Brain microvascular endothelial cell (primary cell): ENCODE results near the gene COPS9.
A peak's percentile ranks its signal among the peaks of the same experiment; 100 is the strongest.

Experiments used
- DNase-seq: peaks from one replicate; pipeline ENCODE4 v3.0.0-alpha.2; 2020
- H3K27ac ChIP-seq: fragments of 250-450 bp; sonication (Bioruptor Pico); 2 replicates; pipeline ENCODE4 v1.5.1; 2020; ENCODE audit warnings: mild to moderate bottlenecking, moderate library complexity
- H3K27me3 ChIP-seq: fragments of 250-450 bp; sonication (Bioruptor Pico); replicated peaks from 2 replicates; pipeline ENCODE4 v1.5.1; 2020; ENCODE audit warnings: mild to moderate bottlenecking
- H3K36me3 ChIP-seq: fragments of 250-450 bp; sonication (Bioruptor Pico); replicated peaks from 2 replicates; pipeline ENCODE4 v1.5.1; 2020; ENCODE audit warnings: mild to moderate bottlenecking
- H3K4me3 ChIP-seq: 2 replicates; pipeline ENCODE4 v1.5.1; 2011; ENCODE audit warnings: low read depth, mild to moderate bottlenecking, control low read depth, low read length, moderate library complexity
- in situ Hi-C: cut with HindIII; loops from 2 replicates; pipeline ENCODE4 v1.10.0; 2017; ENCODE audit warnings: low sequenced_read_pairs, low pct_ligation_motif_present
- TF ChIP-seq, protein P1 (sequence below): IDR thresholded peaks from 2 replicates; pipeline ENCODE4 v1.5.1; 2011; ENCODE audit warnings: low read depth, mild to moderate bottlenecking, moderate library complexity, low read length, control low read depth, inconsistent platforms; ENCODE audit errors: missing control alignments

COPS9 gene

DNA sequence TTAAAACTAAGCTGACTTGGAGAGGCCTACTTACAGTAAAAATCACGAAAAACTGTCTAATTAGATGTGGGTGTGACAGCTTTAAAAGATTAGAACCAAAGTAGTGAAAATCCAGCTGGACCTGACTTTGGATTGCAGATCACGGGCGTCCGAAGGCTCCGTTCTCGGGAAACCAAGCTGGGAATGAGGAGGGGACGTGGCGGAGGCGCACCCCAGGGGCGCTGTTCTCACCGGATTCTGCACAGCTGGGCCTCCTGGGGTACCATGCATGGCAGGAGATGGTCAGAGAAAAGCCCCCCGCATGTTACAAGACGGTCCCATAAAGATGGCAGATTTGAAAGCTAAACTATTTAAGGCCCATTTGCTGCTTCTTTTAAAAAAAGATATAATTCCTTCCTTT is 9.4 kb upstream of the COPS9 start:
- no peaks in the 10 kb centered on the region for H3K36me3 ChIP-seq
- H3K27me3 ChIP-seq: peaks cover 5% of the 10 kb centered on the region
- in situ Hi-C loops: no loop called here
- no peak overlapping the region for H3K4me3 ChIP-seq
- no peak overlapping the region for H3K27ac ChIP-seq
- no peak for DNase-seq
- TF ChIP-seq, protein P1, sequence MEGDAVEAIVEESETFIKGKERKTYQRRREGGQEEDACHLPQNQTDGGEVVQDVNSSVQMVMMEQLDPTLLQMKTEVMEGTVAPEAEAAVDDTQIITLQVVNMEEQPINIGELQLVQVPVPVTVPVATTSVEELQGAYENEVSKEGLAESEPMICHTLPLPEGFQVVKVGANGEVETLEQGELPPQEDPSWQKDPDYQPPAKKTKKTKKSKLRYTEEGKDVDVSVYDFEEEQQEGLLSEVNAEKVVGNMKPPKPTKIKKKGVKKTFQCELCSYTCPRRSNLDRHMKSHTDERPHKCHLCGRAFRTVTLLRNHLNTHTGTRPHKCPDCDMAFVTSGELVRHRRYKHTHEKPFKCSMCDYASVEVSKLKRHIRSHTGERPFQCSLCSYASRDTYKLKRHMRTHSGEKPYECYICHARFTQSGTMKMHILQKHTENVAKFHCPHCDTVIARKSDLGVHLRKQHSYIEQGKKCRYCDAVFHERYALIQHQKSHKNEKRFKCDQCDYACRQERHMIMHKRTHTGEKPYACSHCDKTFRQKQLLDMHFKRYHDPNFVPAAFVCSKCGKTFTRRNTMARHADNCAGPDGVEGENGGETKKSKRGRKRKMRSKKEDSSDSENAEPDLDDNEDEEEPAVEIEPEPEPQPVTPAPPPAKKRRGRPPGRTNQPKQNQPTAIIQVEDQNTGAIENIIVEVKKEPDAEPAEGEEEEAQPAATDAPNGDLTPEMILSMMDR: no peak

DNA sequence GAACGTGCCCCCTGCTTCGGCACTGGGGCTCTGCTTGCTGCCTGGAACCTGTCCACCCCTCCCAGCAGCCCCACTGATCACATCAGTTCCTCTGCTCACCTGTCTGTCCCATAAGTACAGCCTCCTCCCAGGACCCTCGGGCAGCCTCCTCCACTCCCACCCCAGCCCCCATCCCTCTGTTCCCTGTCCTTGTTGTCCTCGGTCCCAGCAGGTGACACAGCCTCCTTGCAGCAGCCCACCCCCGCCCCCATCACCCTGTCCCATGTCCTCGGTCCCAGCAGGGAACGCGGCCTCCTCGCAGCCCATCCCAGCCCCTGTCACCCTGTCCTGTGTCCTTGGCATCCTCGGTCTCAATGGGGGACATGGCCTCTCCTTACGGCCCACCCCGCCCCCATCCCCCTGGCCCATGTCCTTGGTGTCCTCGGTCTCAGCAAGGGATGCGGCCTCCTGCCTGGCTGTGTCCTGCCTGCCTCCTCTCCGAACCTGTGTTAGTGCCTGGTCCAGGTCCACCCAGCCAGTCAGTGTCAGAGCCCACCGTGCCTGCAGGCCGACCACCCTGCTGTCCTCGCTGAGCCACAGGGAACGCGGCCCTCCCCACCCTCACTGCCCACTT is 8.7 kb upstream of the COPS9 start:
- in situ Hi-C loops: no loop called here
- Histone ChIP-seq H3K27me3 (peaks cover 9% of the 10 kb centered on the region), H3K4me3 (no peak overlapping the region), H3K36me3 (no peaks in the 10 kb centered on the region), H3K27ac (no peak overlapping the region)
- no peak for DNase-seq
- TF ChIP-seq, protein P1: no peak

DNA sequence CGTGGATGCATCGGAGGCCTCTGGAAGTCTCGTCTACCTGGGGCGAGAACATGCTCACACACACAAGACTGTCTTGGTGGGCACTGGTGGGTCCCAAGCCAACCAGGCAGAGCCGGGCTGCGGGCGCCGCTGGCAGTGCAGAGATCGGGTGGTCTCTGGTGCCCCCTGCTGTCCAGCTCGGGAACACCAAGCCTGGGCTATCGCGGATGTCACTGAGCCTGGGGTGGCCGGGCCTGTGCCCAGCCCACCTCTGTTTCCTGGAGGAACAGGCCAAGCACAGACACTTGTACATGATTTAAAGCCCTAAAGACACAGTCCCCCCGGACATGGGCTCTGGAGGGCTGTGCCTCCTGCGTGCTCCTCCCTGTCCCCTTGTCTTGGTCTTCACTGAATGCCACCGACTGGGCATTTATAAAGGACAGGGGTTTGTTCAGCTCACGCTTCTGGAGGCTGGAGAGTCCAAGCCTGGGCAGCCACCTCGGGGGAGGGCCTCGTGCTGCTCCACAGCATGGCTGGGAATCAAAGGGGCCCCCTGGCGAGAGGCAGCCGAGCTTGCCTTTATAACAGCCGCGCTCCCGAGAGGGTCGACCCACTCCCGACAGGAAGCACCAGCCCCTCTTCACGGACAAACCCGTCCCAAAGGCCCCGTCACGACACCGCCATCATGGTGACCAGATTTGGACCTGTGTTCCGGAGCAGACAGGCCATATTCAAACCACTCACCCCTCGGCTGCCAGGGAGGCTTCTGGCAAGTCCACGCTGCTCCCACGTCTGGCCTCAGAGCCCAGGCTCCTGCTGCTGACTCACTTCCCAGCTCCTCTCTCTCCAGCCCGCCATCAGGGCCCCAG is 7.9 kb upstream of the COPS9 start:
- TF ChIP-seq, protein P1: peak; percentile 95
- in situ Hi-C loops: no loop called here
- H3K36me3 ChIP-seq: no peaks in the 10 kb centered on the region
- no peak overlapping the region for H3K4me3 ChIP-seq
- peak; percentile 46 for DNase-seq
- peaks cover 9% of the 10 kb centered on the region for H3K27me3 ChIP-seq
- no peak overlapping the region for H3K27ac ChIP-seq

DNA sequence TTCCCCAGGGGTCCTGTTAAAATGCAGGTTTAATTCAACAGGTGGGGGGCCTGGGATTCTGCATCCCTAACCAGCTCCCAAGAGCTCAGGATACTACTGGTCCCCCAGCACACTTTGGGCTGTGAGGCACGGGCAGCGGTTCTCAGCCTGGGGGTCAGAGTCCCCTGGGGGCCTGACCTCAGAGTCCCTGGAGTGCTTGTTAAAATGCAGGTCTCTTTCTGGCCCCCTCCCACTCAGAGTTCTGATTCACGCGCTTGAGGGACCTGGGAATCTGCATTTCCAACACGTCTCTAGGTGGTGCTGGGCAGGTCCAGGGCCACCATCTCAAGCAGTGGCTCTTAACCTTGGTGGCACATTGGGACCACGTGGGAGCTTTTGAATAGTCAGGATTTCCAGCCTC is 7.2 kb upstream of the COPS9 start:
- peaks cover 9% of the 10 kb centered on the region for H3K27me3 ChIP-seq
- no peak for DNase-seq
- TF ChIP-seq, protein P1: no peak
- no peak overlapping the region for H3K27ac ChIP-seq
- H3K36me3 ChIP-seq: no peaks in the 10 kb centered on the region
- H3K4me3 ChIP-seq: no peak overlapping the region
- in situ Hi-C loops: no loop called here

DNA sequence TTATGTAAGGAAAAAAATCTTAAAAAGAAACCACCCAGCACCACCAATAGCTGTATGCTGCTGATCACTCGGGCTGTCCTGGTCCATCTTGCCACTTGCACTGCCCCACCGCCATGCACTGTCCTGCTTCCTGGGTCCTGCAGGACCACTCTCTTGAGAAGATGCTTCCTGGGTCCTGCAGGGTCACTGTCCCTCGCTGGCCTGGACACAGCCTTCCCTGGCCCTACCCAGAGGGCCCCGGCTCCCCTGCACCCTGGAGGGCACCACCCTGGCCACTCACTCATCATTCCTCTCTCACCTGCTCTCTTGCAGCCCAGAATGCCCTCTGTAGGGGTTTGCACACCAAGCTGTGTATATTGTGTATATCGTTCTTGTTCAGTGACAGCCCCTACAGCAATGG is 6.8 kb upstream of the COPS9 start:
- no peak for DNase-seq
- Histone ChIP-seq H3K36me3 (no peaks in the 10 kb centered on the region), H3K4me3 (no peak overlapping the region), H3K27ac (no peak overlapping the region), H3K27me3 (peaks cover 9% of the 10 kb centered on the region)
- in situ Hi-C loops: no loop called here
- TF ChIP-seq, protein P1: no peak
